PC-3 (cell line): ENCODE measurements around the gene ASXL1. TPM values are rescaled to one million over a fixed set of nuclear protein-coding genes. Genes with fewer than 3 reads are reported as not detected.

Source experiments
- ATAC-seq: fragments of 200-7000 bp; cut with Tn5 transposase; 2 replicates; pipeline ENCODE4 v1.9.1; 2020; ENCODE audit warnings: mild to moderate bottlenecking, moderate library complexity
- BruUV-seq: library from RNA; stranded (reverse); fragments of 400-500 nt; replicated peaks from 2 replicates; lab custom pipeline; 2021; lab: Mats Ljungman, UMichigan
- CTCF ChIA-PET: fragments of 300-600 bp; sonication (Branson Sonifier 250); formaldehyde crosslinking; loops from one replicate; lab custom pipeline; 2022; ENCODE audit warnings: antibody characterized with exemption; lab: Charles Lee
- POLR2A ChIA-PET: fragments of 300-600 bp; sonication (Branson Sonifier 250); formaldehyde crosslinking; loops from one replicate; lab custom pipeline; 2022; ENCODE audit warnings: antibody characterized with exemption; ENCODE audit not compliant: unreplicated experiment; lab: Charles Lee
- DNase-seq: peaks from one replicate; pipeline ENCODE4 v3.0.0-alpha.2; 2015
- H2AFZ ChIP-seq: fragments of 300-600 bp; sonication (generic); 2 replicates; pipeline ENCODE4 v1.6.0; 2016; ENCODE audit warnings: antibody characterized with exemption, low read length
- H3F3A ChIP-seq: fragments of 300-600 bp; sonication (generic); one replicate; pipeline ENCODE4 v1.6.0; 2017; ENCODE audit warnings: antibody characterized with exemption, low read length, control low read depth, mild to moderate bottlenecking; ENCODE audit not compliant: unreplicated experiment
- H3K27ac ChIP-seq: fragments of 300-600 bp; sonication (generic); 2 replicates; pipeline ENCODE4 v1.5.1; 2016; ENCODE audit warnings: mild to moderate bottlenecking, low read length
- H3K27me3 ChIP-seq: fragments of 300-600 bp; sonication (generic); 2 replicates; pipeline ENCODE4 v1.6.1; 2016; ENCODE audit warnings: low read length, mixed read lengths
- H3K36me3 ChIP-seq: fragments of 300-600 bp; sonication (generic); 2 replicates; pipeline ENCODE4 v1.6.1; 2016; ENCODE audit warnings: low read depth, mixed run types, low read length, mixed read lengths
- H3K4me1 ChIP-seq: fragments of 300-600 bp; sonication (generic); 2 replicates; pipeline ENCODE4 v1.5.1; 2016; ENCODE audit warnings: low read length; ENCODE audit not compliant: insufficient read depth
- H3K4me2 ChIP-seq: fragments of 300-600 bp; sonication (generic); 2 replicates; pipeline ENCODE4 v1.6.0; 2016; ENCODE audit warnings: low read length
- H3K4me3 ChIP-seq: fragments of 300-600 bp; sonication (generic); 2 replicates; pipeline ENCODE4 v1.5.1; 2016; ENCODE audit warnings: mild to moderate bottlenecking, low read length, mixed read lengths
- H3K79me2 ChIP-seq: fragments of 300-600 bp; sonication (generic); 2 replicates; pipeline ENCODE4 v1.6.1; 2017; ENCODE audit warnings: low read length, mixed read lengths
- H3K9ac ChIP-seq: fragments of 300-600 bp; sonication (generic); 2 replicates; pipeline ENCODE4 v1.6.0; 2016; ENCODE audit warnings: mild to moderate bottlenecking, low read length
- H3K9me2 ChIP-seq: fragments of 300-600 bp; sonication (generic); replicated peaks from 2 replicates; pipeline ENCODE4 v1.6.1; 2016; ENCODE audit warnings: mixed run types, low read length, mixed read lengths
- H3K9me3 ChIP-seq: fragments of 300-600 bp; sonication (generic); 2 replicates; pipeline ENCODE4 v1.6.1; 2016; ENCODE audit warnings: low read length, mixed read lengths
- H4K20me1 ChIP-seq: fragments of 300-600 bp; sonication (generic); 2 replicates; pipeline ENCODE4 v1.6.1; 2016; ENCODE audit warnings: low read length, mixed read lengths
- CTCF ChIP-seq: fragments of 300-600 bp; sonication (generic); conservative IDR thresholded peaks from 2 replicates; pipeline ENCODE4 v1.5.1; 2017; ENCODE audit warnings: antibody characterized with exemption, low read depth, mild to moderate bottlenecking, low read length
- EZH2 ChIP-seq: fragments of 300-600 bp; sonication (generic); IDR thresholded peaks from one replicate; pipeline ENCODE4 v1.6.1; 2017; ENCODE audit warnings: antibody characterized with exemption, mild to moderate bottlenecking, low read length; ENCODE audit not compliant: unreplicated experiment
- EZH2phosphoT487 ChIP-seq: fragments of 300-600 bp; sonication (generic); IDR thresholded peaks from 2 replicates; pipeline ENCODE4 v1.6.1; 2018; ENCODE audit warnings: mild to moderate bottlenecking, antibody characterized with exemption, low read length, borderline replicate concordance
- intact Hi-C: fragments of 100-400 bp; cut with micrococcal nuclease; formaldehyde crosslinking; loops from 2 replicates; pipeline ENCODE4 v1.9.0; 2023
- total RNA-seq: library from RNA; depleted of rRNA; stranded (reverse); fragments of >200 nt; gene quantifications from 2 replicates; pipeline ENCODE4 v1.2.3, GENCODE V29; 2014

Gene ASXL1
- total RNA-seq, 1 experiment from 2014 or later, result 42.8 TPM

DNA sequence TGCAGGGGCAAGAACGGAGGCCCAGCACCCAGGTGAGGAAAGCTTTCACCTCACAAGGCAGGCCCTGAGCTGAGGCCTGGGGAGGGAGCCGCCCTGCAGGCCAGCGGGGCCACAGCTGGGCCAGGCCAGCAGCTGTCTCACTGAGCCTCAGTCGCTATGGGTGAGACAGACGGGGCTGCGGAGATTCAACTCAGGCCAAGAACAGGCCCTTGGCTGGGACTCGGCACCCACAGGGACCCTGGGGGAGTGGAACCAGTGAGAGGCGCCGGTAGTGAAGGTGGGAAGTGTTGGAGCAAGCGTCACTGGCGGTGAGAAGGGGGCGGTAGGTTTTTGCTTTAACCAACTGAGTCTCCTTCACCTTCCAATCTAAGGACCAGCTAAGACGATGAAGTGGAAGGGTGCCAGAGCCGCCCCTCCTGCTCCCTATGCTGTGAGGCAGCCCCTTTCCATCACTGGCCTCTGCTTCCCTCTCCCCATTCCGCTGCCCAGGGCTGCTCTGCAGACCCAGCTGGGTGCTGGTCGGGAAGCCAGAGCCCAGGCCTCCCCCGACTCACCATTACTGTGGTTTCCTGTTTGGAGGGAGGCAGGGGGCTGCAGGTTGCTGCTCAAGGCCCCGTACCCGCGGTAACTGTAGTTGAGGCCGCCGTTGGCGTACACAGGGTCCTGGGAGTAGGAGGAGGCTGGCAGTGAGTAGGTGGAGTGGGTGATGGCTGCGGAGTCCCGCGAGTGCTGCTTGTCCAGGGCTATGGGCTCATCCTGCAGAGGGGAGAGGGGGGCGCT is 93.7 kb downstream of the ASXL1 start:
- no peak for ATAC-seq
- H3K27ac ChIP-seq, result no peak overlapping the region
- TF ChIP-seq EZH2 (no peak), CTCF (no peak; the same call in 1 of the 2 replicates), EZH2phosphoT487 (no peak)
- no peaks in the 10 kb centered on the region for H3K27me3 ChIP-seq
- no peaks in the 10 kb centered on the region for H3K79me2 ChIP-seq
- no peaks in the 10 kb centered on the region for H3K36me3 ChIP-seq
- no peaks in the 10 kb centered on the region for H3F3A ChIP-seq
- BruUV-seq, result no TSS peak
- H4K20me1 ChIP-seq, result no peaks in the 10 kb centered on the region
- H3K4me3 ChIP-seq, result no peak overlapping the region
- H3K4me2 ChIP-seq, result no peak overlapping the region
- peaks cover 3% of the 10 kb centered on the region; the same call in 1 of the 2 replicates for H3K4me1 ChIP-seq
- DNase-seq, result no peak
- CTCF ChIA-PET, result no interaction called here
- no peak overlapping the region for H2AFZ ChIP-seq
- no peaks in the 10 kb centered on the region for H3K9me3 ChIP-seq
- intact Hi-C loops, result no loop called here
- no peaks in the 10 kb centered on the region for H3K9me2 ChIP-seq
- POLR2A ChIA-PET, result no interaction called here
- H3K9ac ChIP-seq, result no peak overlapping the region

DNA sequence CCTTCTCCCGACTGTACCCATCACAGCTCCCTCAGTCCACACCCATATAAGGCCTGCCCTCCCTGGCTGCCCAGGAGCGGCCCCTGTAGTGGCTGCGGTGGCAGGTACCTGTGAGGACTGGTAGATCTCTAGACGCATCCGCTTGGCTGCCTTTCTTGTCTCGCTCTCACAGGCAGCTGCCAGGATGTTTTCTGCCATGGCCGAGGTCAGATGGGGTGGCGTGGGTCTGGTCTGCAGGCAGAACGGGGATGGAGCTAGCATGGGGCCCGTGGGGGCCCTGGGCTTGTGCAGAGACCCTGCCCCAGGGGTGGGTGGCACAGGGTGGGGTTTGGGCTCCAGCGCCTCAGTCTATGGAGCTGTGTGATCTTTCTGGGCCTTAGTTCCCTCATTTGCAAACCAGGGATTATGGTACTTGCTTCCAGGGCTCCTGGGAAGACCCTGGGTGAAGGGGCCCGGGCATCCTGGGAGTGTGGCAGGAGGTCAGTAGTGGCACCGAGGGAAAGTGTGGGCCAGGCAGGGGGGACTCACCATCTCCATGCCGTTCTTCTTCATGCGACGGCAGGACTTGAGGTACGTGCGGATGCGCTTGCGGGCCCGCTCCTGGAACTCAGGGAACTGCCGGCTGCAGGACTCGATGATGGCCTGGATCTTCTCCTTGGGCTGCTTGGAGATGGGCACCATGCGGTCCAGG is 94.8 kb downstream of the ASXL1 start:
- H3K36me3 ChIP-seq, result no peaks in the 10 kb centered on the region
- H4K20me1 ChIP-seq, result no peaks in the 10 kb centered on the region
- ChIA-PET POLR2A (no interaction called here), CTCF (no interaction called here)
- no peak overlapping the region for H3K9ac ChIP-seq
- H3K4me3 ChIP-seq, result no peak overlapping the region
- no peaks in the 10 kb centered on the region for H3K9me2 ChIP-seq
- H3K79me2 ChIP-seq, result no peaks in the 10 kb centered on the region
- BruUV-seq, result no TSS peak
- intact Hi-C loops, result no loop called here
- peaks cover 3% of the 10 kb centered on the region; the same call in 1 of the 2 replicates for H3K4me1 ChIP-seq
- H3F3A ChIP-seq, result no peaks in the 10 kb centered on the region
- H3K27ac ChIP-seq, result no peak overlapping the region
- DNase-seq (no peak), ATAC-seq (no peak)
- no peaks in the 10 kb centered on the region for H3K9me3 ChIP-seq
- TF ChIP-seq EZH2phosphoT487, result no peak
- no peak for TF ChIP-seq EZH2
- TF ChIP-seq CTCF, result no peak
- no peak overlapping the region for H3K4me2 ChIP-seq
- H3K27me3 ChIP-seq, result no peaks in the 10 kb centered on the region
- H2AFZ ChIP-seq, result no peak overlapping the region
